Activated B cell treated with CpG ODN at 0.5 μM for 24 hours (primary cell): ENCODE measurements around the gene CMIP. TPM values are rescaled to one million over a fixed set of nuclear protein-coding genes. Genes with fewer than 3 reads are reported as not detected.

Experiments
- ATAC-seq: fragments of 200-7000 bp; cut with Tn5 transposase; one replicate; pipeline ENCODE4 v1.10.0; 2021; ENCODE audit warnings: low read depth, mild to moderate bottlenecking, moderate library complexity
- CTCF ChIA-PET: fragments of 350-600 bp; sonication (Branson Sonifier 250); formaldehyde crosslinking; loops from one replicate; lab custom pipeline; 2021; ENCODE audit warnings: antibody characterized with exemption; lab: Charles Lee
- POLR2A ChIA-PET: fragments of 350-600 bp; sonication (Branson Sonifier 250); formaldehyde crosslinking; loops from one replicate; lab custom pipeline; 2021; ENCODE audit warnings: antibody characterized with exemption; lab: Charles Lee
- DNase-seq: peaks from one replicate; pipeline ENCODE4 v3.0.0; 2022
- H3K27ac Mint-ChIP-seq: one replicate; pipeline ENCODE4 v1.8.0; 2020; ENCODE audit warnings: mixed read lengths
- H3K27me3 Mint-ChIP-seq: one replicate; pipeline ENCODE4 v1.8.0; 2021; ENCODE audit warnings: mixed read lengths
- H3K36me3 Mint-ChIP-seq: one replicate; pipeline ENCODE4 v1.8.0; 2021; ENCODE audit warnings: low read depth, mixed read lengths
- H3K4me1 Mint-ChIP-seq: one replicate; pipeline ENCODE4 v1.8.0; 2021; ENCODE audit warnings: mixed read lengths
- H3K4me3 Mint-ChIP-seq: one replicate; pipeline ENCODE4 v1.8.0; 2020; ENCODE audit warnings: mild to moderate bottlenecking, mixed read lengths
- H3K9me3 Mint-ChIP-seq: one replicate; pipeline ENCODE4 v1.8.0; 2020; ENCODE audit warnings: mixed read lengths
- CTCF ChIP-seq: fragments of 200-600 bp; IDR thresholded peaks from one replicate; pipeline ENCODE4 v1.8.0; 2022; ENCODE audit warnings: antibody characterized with exemption, mild to moderate bottlenecking
- intact Hi-C: fragments of 100-400 bp; cut with micrococcal nuclease; formaldehyde crosslinking; loops from one replicate; pipeline ENCODE4 v1.15.1; 2024
- total RNA-seq: library from RNA; stranded (reverse); gene quantifications from 2 replicates; pipeline ENCODE4 v1.2.3, GENCODE V29; 2022

CMIP gene
- total RNA-seq, 1 donor from 2014 or later: 76.3 TPM

- no peaks in the 10 kb centered on the region for H3K9me3 Mint-ChIP-seq
- peaks cover 2% of the 10 kb centered on the region for H3K36me3 Mint-ChIP-seq
- ChIA-PET CTCF (no interaction called here), POLR2A (interaction anchor here (0.6 kb wide), 1 partner anchor 30 kb away, joined by 5 read pairs; no protein-coding TSS in a partner anchor)
- no peak overlapping the region for H3K27ac Mint-ChIP-seq
- H3K27me3 Mint-ChIP-seq: no peaks in the 10 kb centered on the region
- DNase-seq: no peak
- no peak overlapping the region for H3K4me3 Mint-ChIP-seq
- ATAC-seq: no peak
- H3K4me1 Mint-ChIP-seq: peaks cover 43% of the 10 kb centered on the region
- TF ChIP-seq CTCF: no peak
- intact Hi-C loops: no loop called here
Measured at GRCh38 chr16:81555660-81556059, 111.1 kb downstream of the CMIP start.

GRCh38 chr16:81556715-81557284 lies 112.2 kb downstream of the CMIP start:
- TF ChIP-seq CTCF: no peak
- ATAC-seq: no peak
- intact Hi-C loops: no loop called here
- CTCF ChIA-PET: no interaction called here
- H3K36me3 Mint-ChIP-seq: no peaks in the 10 kb centered on the region
- POLR2A ChIA-PET: no interaction called here
- no peaks in the 10 kb centered on the region for H3K27me3 Mint-ChIP-seq
- DNase-seq: no peak
- H3K4me3 Mint-ChIP-seq: no peak overlapping the region
- no peak overlapping the region for H3K27ac Mint-ChIP-seq
- no peaks in the 10 kb centered on the region for H3K9me3 Mint-ChIP-seq
- H3K4me1 Mint-ChIP-seq: peaks cover 45% of the 10 kb centered on the region

GRCh38 chr16:81558077-81558443 lies 113.5 kb downstream of the CMIP start:
- DNase-seq (no peak), ATAC-seq (no peak)
- Mint-ChIP-seq H3K4me1 (peaks cover 38% of the 10 kb centered on the region), H3K27ac (no peak overlapping the region), H3K9me3 (no peaks in the 10 kb centered on the region), H3K27me3 (no peaks in the 10 kb centered on the region), H3K36me3 (no peaks in the 10 kb centered on the region), H3K4me3 (no peak overlapping the region)
- TF ChIP-seq CTCF: no peak
- POLR2A ChIA-PET: no interaction called here
- CTCF ChIA-PET: interaction anchor here (1.2 kb wide), 1 partner anchor 154 kb away, joined by 4 read pairs; no protein-coding TSS in a partner anchor
- intact Hi-C loops: no loop called here

GRCh38 chr16:81558444-81559175 lies 114.0 kb downstream of the CMIP start:
- ChIA-PET CTCF (interaction anchor here (1.2 kb wide), 1 partner anchor 154 kb away, joined by 4 read pairs; no protein-coding TSS in a partner anchor), POLR2A (no interaction called here)
- ATAC-seq (peak; percentile 47), DNase-seq (no peak)
- intact Hi-C loops: no loop called here
- Mint-ChIP-seq H3K27ac (no peak overlapping the region), H3K27me3 (no peaks in the 10 kb centered on the region), H3K9me3 (no peaks in the 10 kb centered on the region), H3K4me1 (peaks cover 36% of the 10 kb centered on the region), H3K36me3 (no peaks in the 10 kb centered on the region), H3K4me3 (no peak overlapping the region)
- TF ChIP-seq CTCF: no peak

- Mint-ChIP-seq H3K36me3 (peaks cover 4% of the 10 kb centered on the region), H3K27ac (no peak overlapping the region), H3K4me1 (peaks cover 34% of the 10 kb centered on the region), H3K27me3 (no peaks in the 10 kb centered on the region), H3K4me3 (no peak overlapping the region), H3K9me3 (no peaks in the 10 kb centered on the region)
- no peak for DNase-seq
- ChIA-PET POLR2A (no interaction called here), CTCF (no interaction called here)
- ATAC-seq: no peak
- no peak for TF ChIP-seq CTCF
- intact Hi-C loops: no loop called here
Measured at GRCh38 chr16:81560979-81561657, 116.5 kb downstream of the CMIP start.
